UCSD-AML1 (cell line): ENCODE measurements around the gene PACS2.
"Not testable (repeated sequence)": the region's sequence is repeated elsewhere in the genome, so short reads cannot be mapped to it uniquely, and the experiment has no call there.

Experiments used
- DNase-seq: peaks from one replicate; lab custom pipeline; 2025; ENCODE audit not compliant: unreplicated experiment; lab: John Stamatoyannopoulos, UW

The PACS2 gene

DNA sequence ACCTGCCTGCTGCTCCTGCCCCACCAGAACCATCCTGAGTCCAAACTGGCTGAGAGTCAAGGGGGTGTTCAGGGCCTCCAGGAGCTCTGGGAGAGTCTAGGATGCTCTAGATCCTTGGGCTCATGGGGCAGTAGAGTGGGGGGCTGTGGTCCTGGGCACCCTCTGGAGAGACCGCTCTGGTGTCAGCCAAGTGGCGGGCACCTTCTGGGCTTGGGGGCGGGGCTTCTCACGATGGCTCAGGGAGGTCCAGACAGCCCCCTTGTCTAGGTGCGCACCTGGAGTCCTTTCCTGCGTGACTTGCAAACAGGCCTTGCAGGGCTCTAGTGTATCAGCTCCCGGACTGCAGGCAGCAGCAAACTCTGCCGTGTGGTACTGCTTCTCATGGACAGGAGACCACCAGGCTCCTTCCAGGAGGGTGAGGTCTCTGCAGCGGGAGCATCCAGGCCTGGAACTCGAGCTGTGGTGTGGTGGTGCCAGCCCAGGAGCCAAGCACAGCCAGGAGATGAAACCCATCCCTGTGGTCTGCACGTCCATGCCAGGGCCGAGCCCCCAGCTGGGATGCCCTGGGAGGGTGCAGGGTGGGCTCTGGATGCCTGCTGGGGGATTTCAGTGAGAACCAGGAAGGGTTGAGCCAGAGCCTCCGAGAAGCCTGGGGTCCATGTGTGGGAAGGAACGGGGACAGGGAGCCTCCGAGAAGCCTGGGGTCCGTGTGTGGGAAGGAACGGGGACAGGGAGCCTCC is 15.0 kb downstream of the PACS2 start:
- DNase-seq: no peak

DNA sequence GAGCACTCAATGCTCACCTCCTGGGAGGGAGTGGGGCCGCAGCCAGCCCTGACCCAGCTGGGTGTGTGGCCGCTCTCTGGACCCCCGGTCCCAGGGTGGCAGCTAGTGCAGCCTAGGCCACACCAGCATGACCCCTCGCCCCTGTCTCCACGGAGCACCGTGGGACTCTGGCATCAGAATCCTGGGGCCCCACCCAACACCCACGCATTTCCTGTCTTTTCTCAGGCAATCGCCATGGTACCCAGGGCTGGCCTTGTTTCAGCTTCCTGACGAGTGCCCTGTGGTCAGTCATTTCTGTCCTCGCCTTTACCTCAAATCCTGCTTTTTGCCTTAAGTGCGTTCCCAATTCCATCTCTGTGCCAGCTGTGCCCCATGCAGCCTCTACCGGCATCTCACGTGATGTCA is 15.9 kb downstream of the PACS2 start:
- DNase-seq: no peak

DNA sequence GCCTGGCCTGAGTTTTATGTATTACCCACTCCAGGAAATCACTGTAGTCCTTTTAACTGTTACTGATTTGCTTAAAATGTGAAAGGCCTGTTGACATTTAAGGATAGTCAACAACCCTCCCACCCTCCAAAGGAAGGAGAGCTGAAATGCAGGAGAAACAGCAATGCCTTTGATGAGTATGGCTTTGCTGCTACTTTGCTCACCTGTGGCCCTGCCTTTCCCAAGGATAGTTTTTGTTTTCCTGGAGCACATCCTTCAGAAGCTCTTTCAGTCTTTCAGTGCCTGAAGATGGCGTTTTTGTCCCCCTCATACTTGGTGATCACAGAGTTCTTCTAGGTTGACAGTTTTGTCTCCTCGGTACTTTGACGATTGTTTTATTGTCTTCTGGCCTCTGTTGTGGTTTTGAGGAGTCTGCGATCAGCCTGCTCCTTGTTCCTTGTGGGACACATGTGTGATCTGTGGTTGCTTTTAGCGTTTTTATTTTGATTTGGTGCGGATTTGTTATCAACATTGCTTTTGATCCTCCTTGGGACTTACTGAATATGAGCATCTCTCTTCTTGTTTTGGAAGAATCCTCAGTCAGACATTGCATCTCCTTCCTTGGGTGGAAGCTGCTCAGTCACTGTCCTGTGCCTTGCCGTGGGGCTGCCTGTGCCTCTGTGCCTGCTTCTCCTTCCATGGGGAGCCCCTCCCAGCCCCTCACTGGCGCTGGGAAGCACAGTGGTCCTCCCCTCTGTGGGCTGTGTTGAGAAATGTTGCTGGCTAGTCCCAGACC is 17.2 kb downstream of the PACS2 start:
- DNase-seq: no peak

DNA sequence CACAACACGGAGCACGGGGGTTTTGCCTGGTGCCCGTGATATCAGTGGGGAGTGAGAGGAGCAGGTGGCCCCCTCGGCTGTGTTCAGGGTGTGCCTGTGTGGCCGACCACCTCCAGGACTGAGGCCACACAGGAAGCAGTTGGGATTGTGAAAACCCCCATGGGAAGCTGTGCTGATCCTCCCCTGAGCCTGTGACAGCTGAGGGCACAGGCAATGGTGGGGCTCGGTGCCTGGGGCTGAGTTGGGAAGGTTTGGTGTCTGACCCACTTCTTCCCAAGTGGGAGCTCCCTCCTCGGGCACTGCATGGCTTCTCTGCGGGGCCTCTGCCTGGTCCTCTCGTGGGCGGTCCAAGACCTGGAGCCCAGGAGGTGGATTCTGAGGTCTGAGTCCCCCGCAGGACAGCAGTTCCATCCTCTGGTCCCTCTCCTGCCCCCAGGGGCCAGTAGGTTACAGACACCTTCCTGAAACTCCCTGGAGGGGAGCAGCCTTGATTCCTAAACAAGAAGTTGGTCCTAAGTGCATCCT is 17.9 kb downstream of the PACS2 start:
- no peak for DNase-seq

DNA sequence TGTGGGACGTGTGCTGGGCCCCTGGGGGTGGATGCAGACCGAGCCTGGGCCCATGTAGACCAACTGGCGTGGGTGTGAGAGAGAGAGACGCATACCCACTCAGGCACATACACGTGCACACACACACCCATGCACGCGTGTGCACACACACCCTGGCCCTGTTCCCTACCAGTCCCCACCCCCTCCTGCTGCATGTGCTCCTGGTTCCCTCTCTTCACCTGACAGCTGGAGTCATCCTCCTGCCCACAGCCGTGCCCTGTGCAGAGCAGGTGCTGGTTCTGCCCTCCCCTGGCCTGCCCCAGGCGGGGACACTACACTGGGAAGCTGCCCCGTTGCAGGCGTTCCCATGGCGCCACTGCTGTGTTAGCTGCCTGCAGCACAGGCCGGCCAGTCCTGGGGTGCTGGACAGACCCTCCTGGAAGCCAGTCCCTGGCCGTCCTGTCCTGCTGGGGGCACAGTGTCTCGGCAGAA is 18.5 kb downstream of the PACS2 start:
- no peak for DNase-seq

DNA sequence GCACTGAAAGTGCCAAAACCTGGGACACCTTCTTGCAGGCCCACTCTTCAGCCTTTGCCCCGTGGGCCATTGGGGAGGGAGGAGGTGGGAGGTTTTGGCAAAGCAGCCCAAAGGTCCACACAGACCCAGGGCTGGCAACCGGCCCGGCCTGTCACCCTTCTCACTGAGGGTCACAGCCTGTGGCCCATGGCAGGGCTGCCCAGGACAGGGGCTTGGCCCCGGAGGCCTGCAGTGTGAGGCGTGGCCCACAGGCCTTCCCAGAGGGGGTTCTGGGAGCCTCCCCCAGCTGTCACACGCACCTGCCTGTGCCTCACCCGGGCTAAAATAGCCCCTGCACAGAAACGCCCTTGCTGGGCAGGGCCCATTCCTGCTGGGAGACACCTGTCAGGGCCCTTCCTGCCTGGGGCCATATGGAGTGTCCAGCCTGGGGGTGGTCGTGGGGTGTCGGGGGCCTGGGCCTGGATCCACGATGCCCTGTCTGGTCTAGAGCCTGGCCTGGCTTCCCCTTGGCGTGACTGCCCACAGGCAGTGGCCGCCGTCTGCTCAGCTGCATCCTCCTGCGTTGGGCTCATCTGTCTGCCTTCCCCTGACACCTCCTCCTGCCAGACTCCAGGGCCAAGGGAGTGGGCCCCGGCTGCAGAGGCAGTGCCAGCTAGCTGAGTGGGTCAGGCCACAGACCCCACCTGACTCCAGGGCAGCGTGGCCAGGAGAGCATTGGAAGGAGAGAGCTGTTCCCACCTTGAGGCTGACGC is 19.2 kb downstream of the PACS2 start:
- no peak for DNase-seq

DNA sequence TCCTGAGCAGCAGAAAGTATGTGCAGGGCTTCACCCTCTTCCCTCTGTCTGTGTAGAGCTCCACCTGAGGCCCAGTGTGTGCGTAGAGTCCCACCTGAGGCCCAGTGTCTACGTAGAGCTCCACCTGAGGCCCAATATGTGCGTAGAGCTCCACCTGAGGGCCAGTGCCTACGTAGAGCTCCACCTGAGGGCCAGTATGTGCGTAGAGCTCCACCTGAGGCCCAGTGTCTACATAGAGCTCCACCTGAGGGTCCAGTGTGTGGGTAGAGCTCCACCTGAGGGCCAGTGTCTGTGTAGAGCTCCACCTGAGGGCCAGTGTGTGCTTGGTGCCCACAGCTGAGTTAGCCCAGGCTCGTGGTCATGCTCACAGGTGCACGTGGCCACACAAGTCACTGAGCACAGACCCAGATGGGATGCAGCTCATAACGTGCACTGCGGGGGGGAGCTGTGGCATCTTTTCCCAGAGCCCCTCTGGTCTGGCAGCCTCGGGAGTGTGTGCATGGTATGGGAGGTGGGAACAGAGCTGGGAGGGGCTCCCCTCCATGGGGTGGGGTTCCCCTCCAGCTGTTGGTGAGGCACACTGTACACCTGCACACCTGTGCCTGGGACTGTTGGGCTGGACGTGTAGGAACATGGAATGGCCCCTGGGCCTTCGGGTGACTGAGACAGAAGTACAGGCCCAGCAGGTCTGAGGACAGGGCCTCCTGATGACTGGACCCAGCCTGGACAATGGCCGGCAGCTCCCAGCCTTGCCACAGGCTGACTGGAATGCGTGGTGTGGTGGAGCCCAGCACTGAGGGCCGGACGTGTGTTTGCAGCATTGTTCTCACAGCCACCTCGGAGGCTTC is 20.1 kb downstream of the PACS2 start:
- DNase-seq: no peak

DNA sequence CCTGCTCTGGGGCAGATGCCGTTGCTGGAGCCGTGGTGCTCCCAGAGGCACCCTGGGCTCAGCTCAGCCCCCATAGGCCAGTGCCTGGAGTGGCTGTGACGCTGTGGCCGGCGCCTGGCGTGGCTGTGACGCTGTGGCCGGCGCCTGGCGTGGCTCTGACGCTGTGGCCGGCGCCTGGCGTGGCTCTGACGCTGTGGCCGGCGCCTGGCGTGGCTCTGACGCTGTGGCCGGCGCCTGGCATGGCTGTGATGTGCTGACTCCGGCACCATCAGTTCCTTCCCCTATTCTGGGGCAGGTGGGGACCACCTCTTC is 20.6 kb downstream of the PACS2 start:
- DNase-seq: not testable (repeated sequence)

DNA sequence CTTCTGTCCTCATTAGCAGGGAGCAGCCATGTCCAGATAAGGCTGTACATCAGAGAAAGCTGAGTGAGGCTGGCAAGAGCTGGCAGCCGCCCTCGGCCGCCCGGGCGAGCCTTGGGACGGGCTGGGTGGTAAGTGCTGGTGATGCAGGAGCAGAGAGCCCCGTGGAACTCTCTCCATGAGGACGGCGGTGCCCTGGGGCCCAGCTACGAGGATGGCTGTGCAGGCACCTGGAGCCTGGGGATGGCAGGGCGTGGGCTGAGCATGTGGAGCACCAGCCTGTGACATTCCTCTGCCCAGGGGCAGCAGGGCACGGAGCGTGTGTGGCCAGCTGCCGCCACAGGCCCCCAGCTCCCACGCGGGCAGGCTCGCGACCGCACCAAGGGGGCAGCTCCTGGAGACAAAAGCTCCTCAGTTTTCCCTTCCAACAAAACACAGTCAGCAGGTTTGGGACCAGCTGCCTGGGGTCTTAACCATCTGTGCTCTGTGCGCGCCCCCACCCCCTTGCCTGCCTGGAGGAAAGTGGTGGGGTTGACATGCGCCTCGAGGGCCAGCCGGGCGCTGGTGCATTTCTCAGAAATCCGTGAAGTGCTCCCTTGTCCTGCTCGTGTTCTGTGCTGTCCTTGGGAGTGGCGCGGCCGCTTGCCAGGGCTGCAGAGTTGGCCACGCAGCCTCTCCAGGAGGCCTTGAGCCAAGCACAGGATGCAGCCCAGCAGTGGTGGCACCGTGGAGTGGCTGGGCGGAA is 21.4 kb downstream of the PACS2 start:
- no peak for DNase-seq

DNA sequence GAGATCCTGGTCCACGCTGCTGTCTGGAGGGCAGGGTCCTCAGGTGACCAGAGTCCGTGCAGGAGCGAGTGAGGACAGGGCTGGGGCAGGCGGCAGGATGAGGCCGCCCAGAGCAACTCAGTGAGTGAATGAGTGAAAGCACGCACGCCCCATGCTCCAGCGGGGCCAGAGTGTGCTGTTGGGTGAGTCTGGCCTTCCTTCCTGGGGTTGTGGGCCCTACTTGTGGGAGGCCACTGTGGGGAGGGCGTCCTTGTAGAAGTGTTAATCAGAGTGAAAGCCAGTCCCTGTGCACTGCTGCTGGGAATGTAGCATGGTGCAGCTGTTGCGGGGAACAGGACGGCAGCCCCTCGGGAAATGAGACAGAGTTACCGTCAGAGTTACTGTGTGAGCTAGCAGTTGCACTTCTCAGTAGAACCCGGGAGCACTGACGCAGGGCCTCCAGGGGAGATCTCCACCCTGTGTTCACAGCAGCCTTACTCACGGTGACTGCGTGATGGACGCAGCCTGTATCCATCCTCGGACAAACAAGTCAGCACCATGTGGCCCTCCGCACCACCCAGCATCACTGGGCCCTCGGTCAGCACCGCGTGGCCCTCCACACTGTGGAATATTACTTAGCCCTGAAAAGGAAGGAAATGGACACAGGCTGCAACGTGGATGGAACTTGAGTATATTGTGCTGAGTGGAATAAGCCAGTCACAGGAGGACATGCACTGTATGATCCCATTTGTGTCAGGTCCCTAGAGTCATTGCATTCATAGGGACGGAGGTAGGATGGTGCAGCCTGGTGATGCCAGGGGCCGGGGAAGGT is 22.1 kb downstream of the PACS2 start:
- DNase-seq: no peak

DNA sequence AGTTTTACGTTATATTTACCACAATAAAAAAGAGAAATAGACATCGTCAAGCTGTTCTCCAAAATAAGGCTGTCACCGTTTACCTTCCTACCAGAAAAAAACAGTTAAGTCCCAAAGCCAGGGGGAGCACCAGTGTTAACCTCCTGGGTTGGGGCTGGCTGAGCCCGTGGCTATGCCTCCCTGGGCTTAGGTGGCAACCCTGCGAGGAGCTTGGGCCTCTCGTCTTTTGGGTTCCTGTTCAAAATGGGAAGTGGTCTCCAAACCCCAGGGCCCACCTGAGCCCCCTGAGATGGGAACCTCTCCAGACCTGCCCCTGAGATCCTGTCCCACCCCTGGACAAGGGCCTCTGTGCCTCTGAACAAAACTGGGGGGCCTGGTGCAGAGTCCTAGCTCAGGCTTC is 22.9 kb downstream of the PACS2 start:
- no peak for DNase-seq

DNA sequence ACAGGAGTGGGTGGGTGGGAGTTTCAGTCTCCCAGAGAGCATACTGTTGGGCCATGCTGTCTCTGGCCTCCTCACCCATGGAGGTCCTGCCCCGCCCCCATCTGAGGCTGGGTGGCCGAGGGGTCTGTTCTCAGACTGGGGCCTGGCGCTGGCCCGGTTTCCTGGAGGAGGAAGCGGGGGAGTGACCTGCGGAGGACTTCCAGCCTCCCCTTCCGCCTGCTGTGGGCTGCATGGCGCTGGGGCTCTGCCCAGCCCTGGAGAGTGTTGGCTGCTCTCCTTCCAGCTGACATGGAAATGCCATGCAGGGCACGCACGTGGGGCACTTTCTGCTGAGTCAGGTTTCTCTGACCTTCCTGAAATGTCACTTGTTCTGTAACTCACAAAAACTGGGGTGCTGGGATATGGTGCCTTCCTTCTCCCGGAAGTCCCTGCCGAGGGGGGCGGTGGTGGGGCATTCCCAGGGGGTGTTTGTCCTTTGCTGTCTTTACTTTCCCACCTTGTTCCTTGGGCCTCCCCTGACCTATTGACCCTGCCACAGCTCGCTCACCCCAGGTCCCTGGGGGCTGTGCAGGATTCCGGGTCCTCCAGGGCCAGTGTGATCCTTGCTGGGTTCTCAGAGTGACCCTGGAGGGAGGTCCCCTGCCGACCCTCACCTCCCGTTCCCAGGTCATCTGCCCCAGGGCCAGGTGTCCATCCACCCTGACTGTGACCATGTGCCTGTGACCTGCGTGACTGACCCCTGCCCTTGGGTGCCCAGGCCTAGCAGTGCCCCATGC is 23.6 kb downstream of the PACS2 start:
- peak; percentile 86 for DNase-seq

DNA sequence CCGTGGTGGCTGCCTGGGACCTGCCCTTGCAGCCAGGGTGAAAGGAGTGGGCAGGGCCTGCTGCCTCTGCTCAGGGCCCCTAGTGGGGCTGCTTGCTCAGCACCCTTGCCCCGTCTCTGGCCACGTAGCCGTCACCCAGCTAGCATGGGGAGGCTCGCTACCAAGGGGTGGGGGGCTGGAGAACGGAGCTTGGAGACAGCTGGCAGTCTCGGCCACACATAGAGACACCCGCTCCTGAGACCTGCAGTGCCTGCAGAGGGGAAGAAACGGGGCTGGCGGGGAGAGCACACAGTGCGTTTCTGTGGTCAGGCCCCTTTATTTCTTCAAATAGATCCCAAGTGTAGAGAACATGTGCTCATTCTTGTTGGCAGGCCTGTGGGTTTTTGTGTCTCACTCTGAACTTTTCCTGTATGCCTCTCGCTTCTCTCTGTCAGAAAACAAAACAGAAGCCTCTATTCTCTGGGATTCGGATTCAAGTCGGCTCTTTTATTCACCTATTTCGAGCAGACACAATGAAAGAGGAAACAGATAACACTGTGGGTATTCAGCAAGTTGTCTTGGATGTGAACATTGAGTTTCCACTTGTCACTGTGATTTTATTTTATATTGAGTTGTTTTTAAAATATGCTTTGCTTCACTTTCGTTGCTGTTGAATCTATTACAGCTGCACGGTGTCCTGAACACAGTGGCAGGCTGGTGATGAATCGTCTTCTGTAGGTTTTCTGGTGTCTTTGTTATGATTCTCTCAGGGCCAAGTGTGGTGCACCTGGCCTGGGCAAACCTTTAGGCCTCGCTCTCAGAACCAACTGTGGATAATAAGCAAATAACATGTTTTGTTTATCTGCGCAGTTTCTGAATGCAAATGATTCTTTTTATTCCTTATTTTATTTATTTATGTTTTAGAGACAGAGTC is 26.5 kb downstream of the PACS2 start:
- no peak for DNase-seq

DNA sequence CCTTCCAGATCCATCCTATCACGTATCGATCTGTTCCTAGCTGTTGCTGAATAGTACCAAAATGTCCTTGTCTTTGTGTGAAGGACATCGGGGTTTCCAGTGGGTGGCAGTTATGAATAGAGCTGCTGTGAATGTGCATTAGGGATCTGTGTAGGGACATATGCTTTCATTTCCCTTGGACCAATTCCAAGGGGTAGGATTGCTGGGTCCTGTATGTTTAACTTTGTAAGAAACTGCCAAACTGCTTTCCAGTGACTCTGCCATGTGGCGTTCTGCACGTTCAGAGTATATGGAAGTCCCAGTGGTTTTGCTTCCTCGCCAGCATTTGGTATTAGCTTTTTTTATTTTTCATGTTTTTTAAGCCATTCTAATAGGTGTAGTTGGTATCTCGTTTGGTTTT is 28.6 kb downstream of the PACS2 start:
- no peak for DNase-seq

DNA sequence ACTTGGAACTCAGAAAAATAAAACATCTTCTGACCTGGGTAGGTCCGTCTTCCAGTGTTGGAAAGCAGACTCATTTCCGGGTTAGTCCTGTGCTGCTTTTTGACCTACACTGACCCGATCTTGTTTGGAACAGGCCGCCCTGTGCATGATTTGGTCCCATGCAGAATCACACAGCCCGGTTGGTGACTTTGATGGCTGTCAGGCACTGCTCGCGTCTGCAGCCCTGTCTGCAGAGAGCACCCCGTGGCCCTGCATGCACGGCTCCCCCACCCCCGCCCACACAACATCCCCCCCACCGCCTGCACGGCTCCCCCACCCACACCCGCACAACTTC is 31.6 kb downstream of the PACS2 start:
- DNase-seq: no peak

DNA sequence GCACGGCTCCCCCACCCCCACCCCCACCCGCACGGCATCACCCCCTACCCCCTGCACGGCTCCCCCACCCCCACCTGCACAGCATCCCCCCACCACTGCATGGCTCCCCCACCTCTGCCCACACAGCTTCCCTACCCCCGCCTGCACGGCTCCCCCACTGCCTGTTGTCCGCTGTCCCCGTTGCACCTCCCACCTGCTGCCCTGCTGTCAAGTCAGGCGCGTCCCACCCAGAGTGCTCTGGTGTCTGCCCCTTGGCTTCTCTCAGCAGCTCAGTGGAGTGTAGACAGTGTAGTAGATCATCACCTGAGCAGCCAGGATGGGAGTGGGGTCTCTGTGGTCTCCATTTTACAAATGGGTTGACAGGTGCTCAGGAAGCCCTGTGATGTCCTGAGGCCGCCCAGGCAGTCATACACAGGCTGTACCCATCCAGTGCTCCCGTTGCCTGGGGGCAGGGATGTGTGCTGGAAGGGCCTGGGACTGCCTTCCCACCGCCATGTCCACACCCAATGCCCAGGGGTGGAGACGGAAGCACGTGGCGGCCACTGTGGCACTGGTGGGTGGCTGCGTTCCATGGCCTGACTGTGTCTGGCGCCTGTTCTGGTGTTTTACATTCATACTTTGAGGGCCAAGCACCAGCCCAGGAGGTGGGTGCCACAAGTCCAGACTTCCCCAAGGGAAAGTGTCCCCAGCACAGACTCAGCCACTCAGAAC is 32.5 kb downstream of the PACS2 start:
- no peak for DNase-seq

DNA sequence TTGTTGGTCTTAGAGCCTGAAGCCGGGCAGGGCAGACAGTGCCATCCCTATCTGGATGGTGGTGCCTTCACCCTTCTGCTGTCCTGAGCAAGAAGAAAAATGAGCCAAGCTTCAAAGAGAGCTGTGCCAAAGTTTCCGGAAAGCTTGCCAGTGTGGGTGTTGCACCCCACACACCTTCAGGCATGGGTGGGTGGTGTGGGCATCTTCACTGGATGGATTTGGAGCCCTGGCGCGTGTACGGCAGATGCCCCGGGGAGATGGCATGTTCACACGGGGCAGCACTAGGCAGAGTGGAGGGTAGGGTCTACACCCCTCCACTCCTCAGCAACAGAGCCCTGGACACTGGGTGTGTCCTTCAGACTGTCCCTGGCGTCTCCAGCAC is 33.0 kb downstream of the PACS2 start:
- no peak for DNase-seq
